WTC11 (cell line): ENCODE measurements around the gene DCAF16. TPM values are rescaled to one million over a fixed set of nuclear protein-coding genes. Genes with fewer than 3 reads are reported as not detected.

ENCODE experiments used
- ATAC-seq: fragments of 200-7000 bp; cut with Tn5 transposase; 2 replicates; pipeline ENCODE4 v1.10.0; 2021; ENCODE audit warnings: mild to moderate bottlenecking, moderate library complexity
- CTCF ChIA-PET: fragments of 300-600 bp; sonication (Branson Sonifier 250); formaldehyde crosslinking; loops from one replicate; lab custom pipeline; 2021; ENCODE audit warnings: antibody characterized with exemption; lab: Charles Lee
- POLR2A ChIA-PET: fragments of 350-600 bp; sonication (Branson Sonifier 250); formaldehyde crosslinking; loops from one replicate; lab custom pipeline; 2021; ENCODE audit warnings: antibody characterized with exemption; lab: Charles Lee
- DNase-seq: peaks from one replicate; pipeline ENCODE4 v3.0.0; 2021; ENCODE audit warnings: low spot score
- H3K27ac Mint-ChIP-seq: 2 replicates; pipeline ENCODE4 v1.8.0; 2021; ENCODE audit warnings: mixed read lengths
- H3K27me3 Mint-ChIP-seq: 2 replicates; pipeline ENCODE4 v1.8.0; 2021; ENCODE audit warnings: low read depth, mild to moderate bottlenecking, moderate library complexity, mixed read lengths
- H3K36me3 Mint-ChIP-seq: 2 replicates; pipeline ENCODE4 v1.8.0; 2021; ENCODE audit warnings: mixed read lengths
- H3K4me1 Mint-ChIP-seq: 2 replicates; pipeline ENCODE4 v1.8.0; 2022; ENCODE audit warnings: mixed read lengths
- H3K4me3 Mint-ChIP-seq: 2 replicates; pipeline ENCODE4 v1.8.0; 2021; ENCODE audit warnings: mild to moderate bottlenecking, moderate library complexity, mixed read lengths
- H3K9me3 Mint-ChIP-seq: 2 replicates; pipeline ENCODE4 v1.8.0; 2021; ENCODE audit warnings: mixed read lengths
- ATF1 ChIP-seq: sonication (generic); formaldehyde crosslinking; IDR thresholded peaks from 2 replicates; pipeline ENCODE4 v1.8.1; 2023; ENCODE audit warnings: mild to moderate bottlenecking, moderate library complexity, missing genetic modification reagents
- ATF2 ChIP-seq: sonication (generic); formaldehyde crosslinking; IDR thresholded peaks from 2 replicates; pipeline ENCODE4 v1.8.1; 2022; ENCODE audit warnings: low read depth, missing genetic modification reagents, borderline replicate concordance
- ATF3 ChIP-seq: sonication (generic); formaldehyde crosslinking; conservative IDR thresholded peaks from 2 replicates; pipeline ENCODE4 v1.8.1; 2022; ENCODE audit warnings: mild to moderate bottlenecking, missing genetic modification reagents
- CREB1 ChIP-seq: sonication (generic); formaldehyde crosslinking; IDR thresholded peaks from 2 replicates; pipeline ENCODE4 v1.8.0; 2023; ENCODE audit warnings: mild to moderate bottlenecking, missing genetic modification reagents
- ELF4 ChIP-seq: sonication (generic); formaldehyde crosslinking; IDR thresholded peaks from 2 replicates; pipeline ENCODE4 v1.8.1; 2022; ENCODE audit warnings: low read depth, mild to moderate bottlenecking, moderate library complexity, missing genetic modification reagents
- ETV6 ChIP-seq: sonication (generic); formaldehyde crosslinking; IDR thresholded peaks from 2 replicates; pipeline ENCODE4 v1.8.1; 2022; ENCODE audit warnings: mild to moderate bottlenecking, missing genetic modification reagents
- GTF2I ChIP-seq: fragments of 250-450 bp; sonication (Bioruptor Pico); conservative IDR thresholded peaks from 2 replicates; pipeline ENCODE4 v1.4.0; 2021; ENCODE audit warnings: mild to moderate bottlenecking
- HMGA2 ChIP-seq: fragments of 250-450 bp; sonication (Bioruptor Pico); IDR thresholded peaks from 2 replicates; pipeline ENCODE4 v1.4.0; 2021; ENCODE audit warnings: mild to moderate bottlenecking, moderate library complexity
- MYBL2 ChIP-seq: sonication (generic); formaldehyde crosslinking; IDR thresholded peaks from 2 replicates; pipeline ENCODE4 v1.8.1; 2023; ENCODE audit warnings: mild to moderate bottlenecking, moderate library complexity, missing genetic modification reagents
- NFE2L1 ChIP-seq: sonication (generic); formaldehyde crosslinking; IDR thresholded peaks from 2 replicates; pipeline ENCODE4 v1.8.1; 2023; ENCODE audit warnings: missing genetic modification reagents
- NR1H2 ChIP-seq: sonication (generic); formaldehyde crosslinking; IDR thresholded peaks from 2 replicates; pipeline ENCODE4 v1.9.0; 2021; ENCODE audit warnings: mild to moderate bottlenecking, moderate library complexity, missing genetic modification reagents
- OVOL2 ChIP-seq: fragments of 250-450 bp; sonication (Bioruptor Pico); IDR thresholded peaks from 2 replicates; pipeline ENCODE4 v1.9.0; 2021; ENCODE audit warnings: mild to moderate bottlenecking, borderline replicate concordance
- PRRX2 ChIP-seq: fragments of 250-450 bp; sonication (Bioruptor Pico); IDR thresholded peaks from 2 replicates; pipeline ENCODE4 v1.8.0; 2021; ENCODE audit warnings: mild to moderate bottlenecking
- TEAD4 ChIP-seq: sonication (generic); formaldehyde crosslinking; IDR thresholded peaks from 2 replicates; pipeline ENCODE4 v1.8.0; 2022; ENCODE audit warnings: mild to moderate bottlenecking, missing genetic modification reagents
- ZNF263 ChIP-seq: sonication (generic); formaldehyde crosslinking; IDR thresholded peaks from 2 replicates; pipeline ENCODE4 v1.8.1; 2022; ENCODE audit warnings: low read depth, mild to moderate bottlenecking, moderate library complexity, missing genetic modification reagents
- ZNF416 ChIP-seq: fragments of 250-450 bp; sonication (Bioruptor Pico); IDR thresholded peaks from 2 replicates; pipeline ENCODE4 v1.9.0; 2021; ENCODE audit warnings: mild to moderate bottlenecking, inconsistent platforms
- ZNF425 ChIP-seq: fragments of 250-450 bp; sonication (Bioruptor Pico); conservative IDR thresholded peaks from 2 replicates; pipeline ENCODE4 v1.9.0; 2021; ENCODE audit warnings: mild to moderate bottlenecking
- total RNA-seq: library from RNA; stranded (reverse); gene quantifications from 3 replicates; pipeline ENCODE4 v1.2.3, GENCODE V29; 2021
- TF ChIP-seq, protein P1 (sequence below): sonication (generic); formaldehyde crosslinking; IDR thresholded peaks from 2 replicates; pipeline ENCODE4 v1.8.0; 2022; ENCODE audit warnings: missing genetic modification reagents
- TF ChIP-seq, protein P2 (sequence below): fragments of 250-450 bp; sonication (Bioruptor Pico); IDR thresholded peaks from 2 replicates; pipeline ENCODE4 v2.1.2; 2022; ENCODE audit warnings: mild to moderate bottlenecking, moderate library complexity
- TF ChIP-seq, protein P3 (sequence below): fragments of 200-600 bp; IDR thresholded peaks from 2 replicates; pipeline ENCODE4 v1.8.0; 2022; ENCODE audit warnings: antibody characterized with exemption

Gene DCAF16
- total RNA-seq, 1 experiment from 2014 or later: 53.6 TPM

- TF ChIP-seq, protein P1, sequence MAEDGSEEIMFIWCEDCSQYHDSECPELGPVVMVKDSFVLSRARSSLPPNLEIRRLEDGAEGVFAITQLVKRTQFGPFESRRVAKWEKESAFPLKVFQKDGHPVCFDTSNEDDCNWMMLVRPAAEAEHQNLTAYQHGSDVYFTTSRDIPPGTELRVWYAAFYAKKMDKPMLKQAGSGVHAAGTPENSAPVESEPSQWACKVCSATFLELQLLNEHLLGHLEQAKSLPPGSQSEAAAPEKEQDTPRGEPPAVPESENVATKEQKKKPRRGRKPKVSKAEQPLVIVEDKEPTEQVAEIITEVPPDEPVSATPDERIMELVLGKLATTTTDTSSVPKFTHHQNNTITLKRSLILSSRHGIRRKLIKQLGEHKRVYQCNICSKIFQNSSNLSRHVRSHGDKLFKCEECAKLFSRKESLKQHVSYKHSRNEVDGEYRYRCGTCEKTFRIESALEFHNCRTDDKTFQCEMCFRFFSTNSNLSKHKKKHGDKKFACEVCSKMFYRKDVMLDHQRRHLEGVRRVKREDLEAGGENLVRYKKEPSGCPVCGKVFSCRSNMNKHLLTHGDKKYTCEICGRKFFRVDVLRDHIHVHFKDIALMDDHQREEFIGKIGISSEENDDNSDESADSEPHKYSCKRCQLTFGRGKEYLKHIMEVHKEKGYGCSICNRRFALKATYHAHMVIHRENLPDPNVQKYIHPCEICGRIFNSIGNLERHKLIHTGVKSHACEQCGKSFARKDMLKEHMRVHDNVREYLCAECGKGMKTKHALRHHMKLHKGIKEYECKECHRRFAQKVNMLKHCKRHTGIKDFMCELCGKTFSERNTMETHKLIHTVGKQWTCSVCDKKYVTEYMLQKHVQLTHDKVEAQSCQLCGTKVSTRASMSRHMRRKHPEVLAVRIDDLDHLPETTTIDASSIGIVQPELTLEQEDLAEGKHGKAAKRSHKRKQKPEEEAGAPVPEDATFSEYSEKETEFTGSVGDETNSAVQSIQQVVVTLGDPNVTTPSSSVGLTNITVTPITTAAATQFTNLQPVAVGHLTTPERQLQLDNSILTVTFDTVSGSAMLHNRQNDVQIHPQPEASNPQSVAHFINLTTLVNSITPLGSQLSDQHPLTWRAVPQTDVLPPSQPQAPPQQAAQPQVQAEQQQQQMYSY (CRISPR knock-in tag): no peak
- no peak for TF ChIP-seq MYBL2
- no peak for TF ChIP-seq CREB1 (CRISPR knock-in tag)
- TF ChIP-seq, protein P2, sequence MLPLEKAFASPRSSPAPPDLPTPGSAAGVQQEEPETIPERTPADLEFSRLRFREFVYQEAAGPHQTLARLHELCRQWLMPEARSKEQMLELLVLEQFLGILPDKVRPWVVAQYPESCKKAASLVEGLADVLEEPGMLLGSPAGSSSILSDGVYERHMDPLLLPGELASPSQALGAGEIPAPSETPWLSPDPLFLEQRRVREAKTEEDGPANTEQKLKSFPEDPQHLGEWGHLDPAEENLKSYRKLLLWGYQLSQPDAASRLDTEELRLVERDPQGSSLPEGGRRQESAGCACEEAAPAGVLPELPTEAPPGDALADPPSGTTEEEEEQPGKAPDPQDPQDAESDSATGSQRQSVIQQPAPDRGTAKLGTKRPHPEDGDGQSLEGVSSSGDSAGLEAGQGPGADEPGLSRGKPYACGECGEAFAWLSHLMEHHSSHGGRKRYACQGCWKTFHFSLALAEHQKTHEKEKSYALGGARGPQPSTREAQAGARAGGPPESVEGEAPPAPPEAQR (CRISPR knock-in tag): no peak
- TF ChIP-seq ATF1: no peak
- TF ChIP-seq OVOL2 (CRISPR knock-in tag): no peak
- no peak for TF ChIP-seq ZNF425 (CRISPR knock-in tag)
- TF ChIP-seq GTF2I (CRISPR knock-in tag): no peak
- no peak for TF ChIP-seq NR1H2
Measured at GRCh38 chr4:17778431-17778830, 32.1 kb downstream of the DCAF16 start (continued).

- Mint-ChIP-seq H3K4me1 (no peaks in the 10 kb centered on the region), H3K27ac (no peak overlapping the region), H3K4me3 (no peak overlapping the region), H3K36me3 (no peaks in the 10 kb centered on the region; the same call in 1 of the 2 replicates), H3K27me3 (peaks cover 6% of the 10 kb centered on the region), H3K9me3 (no peaks in the 10 kb centered on the region)
- CTCF ChIA-PET: no interaction called here
- DNase-seq (no peak), ATAC-seq (no peak)
- POLR2A ChIA-PET: no interaction called here
- no peak for TF ChIP-seq TEAD4 (CRISPR knock-in tag)
- TF ChIP-seq, protein P3, sequence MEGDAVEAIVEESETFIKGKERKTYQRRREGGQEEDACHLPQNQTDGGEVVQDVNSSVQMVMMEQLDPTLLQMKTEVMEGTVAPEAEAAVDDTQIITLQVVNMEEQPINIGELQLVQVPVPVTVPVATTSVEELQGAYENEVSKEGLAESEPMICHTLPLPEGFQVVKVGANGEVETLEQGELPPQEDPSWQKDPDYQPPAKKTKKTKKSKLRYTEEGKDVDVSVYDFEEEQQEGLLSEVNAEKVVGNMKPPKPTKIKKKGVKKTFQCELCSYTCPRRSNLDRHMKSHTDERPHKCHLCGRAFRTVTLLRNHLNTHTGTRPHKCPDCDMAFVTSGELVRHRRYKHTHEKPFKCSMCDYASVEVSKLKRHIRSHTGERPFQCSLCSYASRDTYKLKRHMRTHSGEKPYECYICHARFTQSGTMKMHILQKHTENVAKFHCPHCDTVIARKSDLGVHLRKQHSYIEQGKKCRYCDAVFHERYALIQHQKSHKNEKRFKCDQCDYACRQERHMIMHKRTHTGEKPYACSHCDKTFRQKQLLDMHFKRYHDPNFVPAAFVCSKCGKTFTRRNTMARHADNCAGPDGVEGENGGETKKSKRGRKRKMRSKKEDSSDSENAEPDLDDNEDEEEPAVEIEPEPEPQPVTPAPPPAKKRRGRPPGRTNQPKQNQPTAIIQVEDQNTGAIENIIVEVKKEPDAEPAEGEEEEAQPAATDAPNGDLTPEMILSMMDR: no peak
- no peak for TF ChIP-seq ZNF416 (CRISPR knock-in tag)
- no peak for TF ChIP-seq HMGA2
- TF ChIP-seq ETV6 (CRISPR knock-in tag): no peak
Measured at GRCh38 chr4:17773135-17773698, 37.3 kb downstream of the DCAF16 start.

DNA sequence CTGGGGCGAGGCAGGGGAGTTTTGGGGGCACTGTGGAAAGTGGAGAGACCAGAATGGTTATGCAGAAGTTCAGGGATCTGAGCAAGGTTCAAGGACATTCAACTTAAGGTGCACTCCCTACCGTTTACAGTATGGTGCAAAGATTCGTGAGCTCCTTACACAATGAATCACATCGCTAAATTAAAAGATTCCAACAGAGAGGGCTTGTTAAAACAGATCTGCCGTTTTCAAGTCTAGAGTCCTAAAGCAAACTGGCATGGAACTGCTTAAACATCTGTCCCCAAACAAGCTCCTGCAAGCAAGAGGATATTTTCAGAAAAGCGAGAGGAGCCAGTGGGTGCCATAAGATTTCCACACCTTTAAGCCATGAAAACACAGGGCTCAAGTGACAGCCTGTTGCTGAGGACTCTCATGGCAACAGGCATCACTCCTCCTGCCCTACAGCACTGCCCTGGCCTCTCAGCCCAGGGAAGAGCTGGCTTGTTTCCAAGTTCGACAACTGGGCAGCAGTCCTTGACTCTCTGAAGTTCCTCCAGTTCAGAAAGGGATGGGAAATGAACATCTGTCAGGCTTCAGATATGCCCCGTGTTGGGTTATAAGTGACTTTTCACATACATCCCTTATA is 39.2 kb downstream of the DCAF16 start:
- ChIA-PET CTCF (no interaction called here), POLR2A (no interaction called here)
- ATAC-seq: no peak
- Mint-ChIP-seq H3K4me3 (no peak overlapping the region), H3K4me1 (no peaks in the 10 kb centered on the region), H3K9me3 (peaks cover 9% of the 10 kb centered on the region), H3K36me3 (peaks cover 8% of the 10 kb centered on the region), H3K27me3 (no peaks in the 10 kb centered on the region; the same call in 1 of the 2 replicates), H3K27ac (no peak overlapping the region)
- DNase-seq: no peak
- no peak for TF ChIP-seq ELF4
- no peak for TF ChIP-seq ATF3 (CRISPR knock-in tag)
- no peak for TF ChIP-seq NFE2L1
- no peak for TF ChIP-seq PRRX2 (CRISPR knock-in tag)
- TF ChIP-seq ZNF263 (CRISPR knock-in tag): no peak
- TF ChIP-seq ATF2 (CRISPR knock-in tag): no peak
